WTC11 (cell line): ENCODE data around the gene NR3C1. TPM values are rescaled to one million over a fixed set of nuclear protein-coding genes. Genes with fewer than 3 reads are reported as not detected.

Experiments used
- ATAC-seq: fragments of 200-7000 bp; cut with Tn5 transposase; 2 replicates; pipeline ENCODE4 v1.10.0; 2021; ENCODE audit warnings: mild to moderate bottlenecking, moderate library complexity
- CTCF ChIA-PET: fragments of 300-600 bp; sonication (Branson Sonifier 250); formaldehyde crosslinking; loops from one replicate; lab custom pipeline; 2021; ENCODE audit warnings: antibody characterized with exemption; lab: Charles Lee
- POLR2A ChIA-PET: fragments of 350-600 bp; sonication (Branson Sonifier 250); formaldehyde crosslinking; loops from one replicate; lab custom pipeline; 2021; ENCODE audit warnings: antibody characterized with exemption; lab: Charles Lee
- DNase-seq: peaks from one replicate; pipeline ENCODE4 v3.0.0; 2021; ENCODE audit warnings: low spot score
- H3K27ac Mint-ChIP-seq: 2 replicates; pipeline ENCODE4 v1.8.0; 2021; ENCODE audit warnings: mixed read lengths
- H3K27me3 Mint-ChIP-seq: 2 replicates; pipeline ENCODE4 v1.8.0; 2021; ENCODE audit warnings: low read depth, mild to moderate bottlenecking, moderate library complexity, mixed read lengths
- H3K36me3 Mint-ChIP-seq: 2 replicates; pipeline ENCODE4 v1.8.0; 2021; ENCODE audit warnings: mixed read lengths
- H3K4me1 Mint-ChIP-seq: 2 replicates; pipeline ENCODE4 v1.8.0; 2022; ENCODE audit warnings: mixed read lengths
- H3K4me3 Mint-ChIP-seq: 2 replicates; pipeline ENCODE4 v1.8.0; 2021; ENCODE audit warnings: mild to moderate bottlenecking, moderate library complexity, mixed read lengths
- H3K9me3 Mint-ChIP-seq: 2 replicates; pipeline ENCODE4 v1.8.0; 2021; ENCODE audit warnings: mixed read lengths
- ARID4B ChIP-seq: sonication (generic); formaldehyde crosslinking; IDR thresholded peaks from 2 replicates; pipeline ENCODE4 v1.8.0; 2023; ENCODE audit warnings: missing genetic modification reagents, mild to moderate bottlenecking, borderline replicate concordance
- ATF3 ChIP-seq: sonication (generic); formaldehyde crosslinking; conservative IDR thresholded peaks from 2 replicates; pipeline ENCODE4 v1.8.1; 2022; ENCODE audit warnings: mild to moderate bottlenecking, missing genetic modification reagents
- CREB1 ChIP-seq: sonication (generic); formaldehyde crosslinking; IDR thresholded peaks from 2 replicates; pipeline ENCODE4 v1.8.0; 2023; ENCODE audit warnings: mild to moderate bottlenecking, missing genetic modification reagents
- E2F5 ChIP-seq: sonication (generic); formaldehyde crosslinking; IDR thresholded peaks from 2 replicates; pipeline ENCODE4 v1.8.1; 2022; ENCODE audit warnings: mild to moderate bottlenecking, moderate library complexity, missing genetic modification reagents
- ERG ChIP-seq: fragments of 250-450 bp; sonication (Bioruptor Pico); IDR thresholded peaks from 2 replicates; pipeline ENCODE4 v1.8.0; 2021; ENCODE audit warnings: mild to moderate bottlenecking
- ESRRA ChIP-seq: sonication (generic); formaldehyde crosslinking; IDR thresholded peaks from 2 replicates; pipeline ENCODE4 v1.8.1; 2022; ENCODE audit warnings: mild to moderate bottlenecking, missing genetic modification reagents, borderline replicate concordance
- GRHL2 ChIP-seq: fragments of 250-450 bp; sonication (Bioruptor Pico); IDR thresholded peaks from 2 replicates; pipeline ENCODE4 v1.8.0; 2022; ENCODE audit warnings: mild to moderate bottlenecking, moderate library complexity; ENCODE audit not compliant: insufficient replicate concordance, severe bottlenecking
- IRF1 ChIP-seq: sonication (generic); formaldehyde crosslinking; IDR thresholded peaks from 2 replicates; pipeline ENCODE4 v1.8.0; 2023; ENCODE audit warnings: missing genetic modification reagents
- NFATC4 ChIP-seq: fragments of 250-450 bp; sonication (Bioruptor Pico); IDR thresholded peaks from 2 replicates; pipeline ENCODE4 v1.9.0; 2021; ENCODE audit warnings: mild to moderate bottlenecking
- PREB ChIP-seq: sonication (generic); formaldehyde crosslinking; IDR thresholded peaks from 2 replicates; pipeline ENCODE4 v1.8.1; 2022; ENCODE audit warnings: mild to moderate bottlenecking, missing genetic modification reagents, moderate library complexity, borderline replicate concordance
- RORB ChIP-seq: fragments of 250-450 bp; sonication (Bioruptor Pico); IDR thresholded peaks from 2 replicates; pipeline ENCODE4 v1.9.0; 2021; ENCODE audit warnings: mild to moderate bottlenecking
- SOX15 ChIP-seq: fragments of 250-450 bp; sonication (Bioruptor Pico); IDR thresholded peaks from 2 replicates; pipeline ENCODE4 v1.9.0; 2021; ENCODE audit warnings: mild to moderate bottlenecking
- SP1 ChIP-seq: sonication (generic); formaldehyde crosslinking; conservative IDR thresholded peaks from 2 replicates; pipeline ENCODE4 v1.8.1; 2022; ENCODE audit warnings: missing genetic modification reagents
- TCF7 ChIP-seq: sonication (generic); formaldehyde crosslinking; IDR thresholded peaks from 2 replicates; pipeline ENCODE4 v1.8.0; 2022; ENCODE audit warnings: mild to moderate bottlenecking, low read depth, missing genetic modification reagents, moderate library complexity
- ZNF423 ChIP-seq: fragments of 250-450 bp; sonication (Bioruptor Pico); IDR thresholded peaks from 2 replicates; pipeline ENCODE4 v2.1.2; 2022; ENCODE audit warnings: mild to moderate bottlenecking, moderate library complexity
- total RNA-seq: library from RNA; stranded (reverse); gene quantifications from 3 replicates; pipeline ENCODE4 v1.2.3, GENCODE V29; 2021

The NR3C1 gene
- total RNA-seq, 1 experiment from 2014 or later, result 15.0 TPM

- DNase-seq, result no peak
- H3K36me3 Mint-ChIP-seq, result peaks cover 16% of the 10 kb centered on the region
- peaks cover 36% of the 10 kb centered on the region for H3K4me1 Mint-ChIP-seq
- CTCF ChIA-PET, result no interaction called here
- H3K27me3 Mint-ChIP-seq, result no peaks in the 10 kb centered on the region
- no peak overlapping the region for H3K4me3 Mint-ChIP-seq
- TF ChIP-seq GRHL2 (CRISPR knock-in tag), result no peak
- no peak for TF ChIP-seq TCF7 (CRISPR knock-in tag)
- no peak for TF ChIP-seq ARID4B (CRISPR knock-in tag)
- no peak for TF ChIP-seq RORB (CRISPR knock-in tag)
- TF ChIP-seq ZNF423 (CRISPR knock-in tag), result no peak
- TF ChIP-seq SP1 (CRISPR knock-in tag), result no peak
- no peak for TF ChIP-seq IRF1 (CRISPR knock-in tag)
- TF ChIP-seq, all 79 proteins: peak for 0
- H3K9me3 Mint-ChIP-seq, result peaks cover 18% of the 10 kb centered on the region
- no peak for ATAC-seq
- no peak overlapping the region for H3K27ac Mint-ChIP-seq
- POLR2A ChIA-PET, result no interaction called here
These were observed 43.6 kb downstream of the NR3C1 start for GRCh38 chr5:143359869-143360268.

GRCh38 chr5:143356855-143357583 lies 46.5 kb downstream of the NR3C1 start:
- no peak overlapping the region for H3K27ac Mint-ChIP-seq
- TF ChIP-seq E2F5 (CRISPR knock-in tag), result no peak
- TF ChIP-seq PREB (CRISPR knock-in tag), result no peak
- TF ChIP-seq NFATC4 (CRISPR knock-in tag), result no peak
- H3K36me3 Mint-ChIP-seq, result no peaks in the 10 kb centered on the region
- DNase-seq (no peak), ATAC-seq (no peak)
- CTCF ChIA-PET, result no interaction called here
- H3K4me1 Mint-ChIP-seq, result peaks cover 21% of the 10 kb centered on the region
- no peak overlapping the region for H3K4me3 Mint-ChIP-seq
- H3K27me3 Mint-ChIP-seq, result no peaks in the 10 kb centered on the region
- H3K9me3 Mint-ChIP-seq, result no peaks in the 10 kb centered on the region
- POLR2A ChIA-PET, result interaction anchor here (0.6 kb wide), 1 partner anchor 75 kb away, joined by 4 read pairs; no protein-coding TSS in a partner anchor

GRCh38 chr5:143355710-143356109 lies 47.8 kb downstream of the NR3C1 start:
- H3K27ac Mint-ChIP-seq, result no peak overlapping the region
- H3K27me3 Mint-ChIP-seq, result no peaks in the 10 kb centered on the region
- ATAC-seq (peak; percentile 20; the same call in 1 of the 2 replicates), DNase-seq (no peak)
- H3K36me3 Mint-ChIP-seq, result no peaks in the 10 kb centered on the region
- no peaks in the 10 kb centered on the region for H3K9me3 Mint-ChIP-seq
- POLR2A ChIA-PET, result no interaction called here
- H3K4me1 Mint-ChIP-seq, result peaks cover 14% of the 10 kb centered on the region
- CTCF ChIA-PET, result no interaction called here
- no peak overlapping the region for H3K4me3 Mint-ChIP-seq
- TF ChIP-seq PREB (CRISPR knock-in tag), result no peak
- no peak for TF ChIP-seq ERG (CRISPR knock-in tag)
- no peak for TF ChIP-seq ESRRA (CRISPR knock-in tag)
- TF ChIP-seq ARID4B (CRISPR knock-in tag), result no peak
- no peak for TF ChIP-seq ATF3
- no peak for TF ChIP-seq CREB1
- TF ChIP-seq SOX15, result no peak
